Aorta (tissue), 5 donors: ENCODE results near the gene PLA2G2C. TPM values are rescaled to one million over a fixed set of nuclear protein-coding genes. Genes with fewer than 3 reads are reported as not detected.

Experiments used
- ATAC-seq: fragments of 200-7000 bp; cut with Tn5 transposase; one replicate; pipeline ENCODE4 v1.9.1; 2022; ENCODE audit warnings: moderate library complexity; ENCODE audit not compliant: low FRiP score
- DNase-seq, 2 donors: peaks; one replicate each; pipeline ENCODE4 v3.0.0-alpha.2; 2020
- H3K27ac ChIP-seq, 2 donors: one replicate each; pipeline ENCODE4 v1.5.1; 2013; ENCODE audit warnings: low read length in 2 of 2, mild to moderate bottlenecking in 2 of 2, moderate library complexity in 2 of 2, control low read depth in 1 of 2, inconsistent platforms in 1 of 2, low read depth in 1 of 2
- H3K27me3 ChIP-seq, 2 donors: one replicate each; pipeline ENCODE4 v1.6.1; 2013; ENCODE audit warnings: control low read depth in 1 of 2, low read length in 1 of 2, mild to moderate bottlenecking in 1 of 2, moderate library complexity in 1 of 2; ENCODE audit not compliant: insufficient read depth in 2 of 2, control insufficient read depth in 1 of 2
- H3K36me3 ChIP-seq, 2 donors: one replicate each; pipeline ENCODE4 v1.6.1; 2013; ENCODE audit warnings: control low read depth in 1 of 2, low read length in 1 of 2, mild to moderate bottlenecking in 1 of 2; ENCODE audit not compliant: insufficient read depth in 2 of 2, control insufficient read depth in 1 of 2
- H3K4me1 ChIP-seq, 2 donors: one replicate each; pipeline ENCODE4 v1.6.1; 2013; ENCODE audit warnings: low read length in 2 of 2, control low read depth in 1 of 2, mild to moderate bottlenecking in 1 of 2, moderate library complexity in 1 of 2; ENCODE audit not compliant: insufficient read depth in 2 of 2, control insufficient read depth in 1 of 2
- H3K4me3 ChIP-seq, 2 donors: one replicate each; pipeline ENCODE4 v1.5.1; 2013; ENCODE audit warnings: low read length in 2 of 2, control low read depth in 1 of 2, mild to moderate bottlenecking in 1 of 2
- H3K9me3 ChIP-seq: one replicate; pipeline ENCODE4 v1.6.1; 2013; ENCODE audit warnings: mild to moderate bottlenecking, low read length; ENCODE audit not compliant: control insufficient read depth
- WGBS, 2 donors: extraction: QIAGEN DNeasy Blood & Tissue Kit; methylation state at CpG; one replicate each; pipeline ENCODE4 v1.1.7; 2013; 5-methylcytosine and 5-hydroxymethylcytosine counted together
- intact Hi-C, 2 donors: fragments of 100-400 bp; cut with DNase I; formaldehyde crosslinking; loops; one replicate each; pipeline versions ENCODE4 v1.14.2 to v1.15.0; 2022
- polyA plus RNA-seq, 2 donors: library from polyadenylated mRNA; stranded (reverse); fragments of 200-250 nt; gene quantifications; one replicate each; pipeline ENCODE4 v1.2.3, GENCODE V29; 2013
- total RNA-seq, 2 donors: library from RNA; stranded (reverse); fragmentation: NEBNext Ultra II Directional; extraction: Animal tissue kit (Norgen Biotek cat#: 25700); gene quantifications; one replicate each; pipeline ENCODE4 v1.2.1, GENCODE V29; 2021
- donor health status: healthy with polysubstance abuse.
- donor health status: Bipolar disorder and iron deficiency.
- donor health status: DM: no; HTN: no; CAD: no.
- donor health status: DM: no; HTN: no; CAD: no.
- donor health status: DM: yes; HTN: yes; CAD: no.

Gene PLA2G2C
- total and polyA plus RNA-seq, 4 donors: 0.81 TPM; not detected in 3

DNA sequence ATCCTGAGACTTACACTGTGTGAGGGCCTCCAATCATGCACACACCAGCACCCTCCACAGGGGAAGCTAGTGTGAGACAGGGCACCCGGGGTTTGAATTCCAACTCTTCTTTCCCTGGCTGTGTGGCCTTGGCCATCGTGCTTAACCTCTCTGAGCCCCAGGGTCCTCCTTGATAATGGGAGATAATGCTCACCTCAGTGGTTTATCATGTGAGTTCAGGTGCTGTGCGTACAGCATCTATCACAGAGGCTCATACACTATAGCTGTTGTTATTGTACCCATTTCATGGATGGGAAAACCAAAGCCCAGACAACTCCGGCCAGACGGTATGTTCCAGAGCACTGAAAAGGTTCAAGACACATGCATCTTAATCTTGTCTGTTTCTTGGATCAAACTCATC, 16.4 kb downstream of the PLA2G2C start:
- intact Hi-C loops: no loop called here
- no peak for ATAC-seq

GRCh38 chr1:20168564-20169491, 17.5 kb downstream of the PLA2G2C start:
- 69 to 72% methylated on average over 9 of the region's 9 CpGs for WGBS, 2 donors
- no peak for DNase-seq
- no peak for ATAC-seq
- Histone ChIP-seq H3K36me3 (no peaks in the 10 kb centered on the region), H3K4me3 (no peak overlapping the region), H3K27ac (no peak overlapping the region), H3K9me3 (no peaks in the 10 kb centered on the region), H3K27me3 (no peaks in the 10 kb centered on the region), H3K4me1 (no peaks in the 10 kb centered on the region)
- intact Hi-C loops: no loop called here

More for the DNA sequence above, 16.4 kb downstream of the PLA2G2C start:
- WGBS, 2 donors: 85 to 89% methylated on average over 5 of the region's 5 CpGs
- no peak for DNase-seq
- Histone ChIP-seq H3K4me1 (no peaks in the 10 kb centered on the region), H3K27ac (no peak overlapping the region), H3K4me3 (no peak overlapping the region), H3K36me3 (no peaks in the 10 kb centered on the region), H3K27me3 (no peaks in the 10 kb centered on the region), H3K9me3 (no peaks in the 10 kb centered on the region)

GRCh38 chr1:20167126-20167525, 19.2 kb downstream of the PLA2G2C start:
- DNase-seq (no peak), ATAC-seq (no peak)
- no peaks in the 10 kb centered on the region for H3K36me3 ChIP-seq
- H3K27me3 ChIP-seq: no peaks in the 10 kb centered on the region
- no peak overlapping the region for H3K4me3 ChIP-seq
- H3K27ac ChIP-seq: no peak overlapping the region
- intact Hi-C loops: no loop called here
- WGBS, 2 donors: 81 to 84% methylated on average over 8 of the region's 8 CpGs
- no peaks in the 10 kb centered on the region for H3K4me1 ChIP-seq
- H3K9me3 ChIP-seq: peaks cover 6% of the 10 kb centered on the region

- H3K4me1 ChIP-seq: no peaks in the 10 kb centered on the region
- no peak overlapping the region for H3K4me3 ChIP-seq
- no peaks in the 10 kb centered on the region for H3K27me3 ChIP-seq
- DNase-seq (no peak), ATAC-seq (no peak)
- H3K27ac ChIP-seq: no peak overlapping the region
- H3K36me3 ChIP-seq: no peaks in the 10 kb centered on the region
- intact Hi-C loops: no loop called here
- H3K9me3 ChIP-seq: peaks cover 10% of the 10 kb centered on the region
- 58 to 71% methylated on average over 17 of the region's 17 CpGs for WGBS, 2 donors
Measured at GRCh38 chr1:20166051-20166450, 20.3 kb downstream of the PLA2G2C start.

GRCh38 chr1:20165522-20165951, 20.8 kb downstream of the PLA2G2C start:
- Histone ChIP-seq H3K27ac (no peak overlapping the region), H3K9me3 (peaks cover 14% of the 10 kb centered on the region), H3K36me3 (no peaks in the 10 kb centered on the region), H3K4me3 (no peak overlapping the region), H3K4me1 (no peaks in the 10 kb centered on the region), H3K27me3 (no peaks in the 10 kb centered on the region)
- WGBS, 2 donors: 85 to 86% methylated on average over 16 of the region's 16 CpGs
- ATAC-seq: no peak
- DNase-seq: no peak
- intact Hi-C loops: no loop called here

GRCh38 chr1:20164694-20165202, 21.6 kb downstream of the PLA2G2C start:
- intact Hi-C loops: no loop called here
- Histone ChIP-seq H3K36me3 (no peaks in the 10 kb centered on the region), H3K4me3 (no peak overlapping the region), H3K9me3 (peaks cover 17% of the 10 kb centered on the region), H3K27ac (no peak overlapping the region), H3K27me3 (no peaks in the 10 kb centered on the region), H3K4me1 (no peaks in the 10 kb centered on the region)
- DNase-seq (peak in 1 of 2 donors; percentile 76), ATAC-seq (no peak)
- WGBS, 2 donors: 70 to 73% methylated on average over 15 of the region's 15 CpGs

DNA sequence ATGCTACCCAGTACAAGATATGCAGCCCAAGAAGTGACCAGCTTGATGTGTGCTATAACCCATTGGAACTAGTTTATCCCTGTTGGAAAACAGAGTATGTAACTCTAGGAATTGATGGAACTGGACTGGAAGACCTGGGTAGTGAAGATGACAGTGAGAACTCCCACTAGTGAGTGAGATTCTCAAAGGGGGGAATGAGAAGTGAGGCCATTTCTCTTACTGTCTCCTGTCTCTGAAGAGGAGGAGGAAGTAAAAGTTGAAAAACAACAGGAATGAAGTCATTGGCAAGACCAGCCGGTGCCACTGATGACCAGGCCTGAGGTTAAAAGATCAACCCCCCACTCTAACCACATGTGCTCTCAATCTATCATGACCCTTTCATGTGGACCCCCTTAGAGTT, 26.3 kb downstream of the PLA2G2C start:
- intact Hi-C loops: no loop called here
- H3K9me3 ChIP-seq: peaks cover 26% of the 10 kb centered on the region
- H3K4me1 ChIP-seq: no peaks in the 10 kb centered on the region
- no peaks in the 10 kb centered on the region for H3K36me3 ChIP-seq
- no peak overlapping the region for H3K4me3 ChIP-seq
- no peak for ATAC-seq
- H3K27me3 ChIP-seq: no peaks in the 10 kb centered on the region
- no peak overlapping the region for H3K27ac ChIP-seq
- no peak for DNase-seq
- WGBS, 2 donors: 79 to 81% methylated on average over 1 of the region's 1 CpG

GRCh38 chr1:20158358-20159070, 27.8 kb downstream of the PLA2G2C start:
- H3K36me3 ChIP-seq: no peaks in the 10 kb centered on the region
- no peak overlapping the region for H3K4me3 ChIP-seq
- H3K9me3 ChIP-seq: peaks cover 26% of the 10 kb centered on the region
- no peaks in the 10 kb centered on the region for H3K27me3 ChIP-seq
- 86 to 96% methylated on average over 7 of the region's 7 CpGs for WGBS, 2 donors
- H3K4me1 ChIP-seq: no peaks in the 10 kb centered on the region
- H3K27ac ChIP-seq: no peak overlapping the region
- DNase-seq (no peak), ATAC-seq (no peak)
- intact Hi-C loops: loop anchor here (10.0 kb wide), 1 partner anchor 494 kb away; the partner anchor contains the start of gene HTR6 (in 2 of the 2)
